Transverse colon (tissue), 4 donors: Measurements from ENCODE around the gene SNN. TPM values are rescaled to one million over a fixed set of nuclear protein-coding genes. Genes with fewer than 3 reads are reported as not detected.
A peak's percentile ranks its signal among the peaks of the same experiment; 100 is the strongest.

Experiments used
- DNase-seq: peaks from one replicate; pipeline ENCODE4 v3.0.0-alpha.2; 2019
- H3K27ac ChIP-seq, 4 donors: fragments of 200-600 bp; sonication (generic); 2 replicates each; pipeline ENCODE4 v1.5.1; 2016 to 2018; ENCODE audit warnings: inconsistent platforms in 4 of 4
- H3K27me3 ChIP-seq: fragments of 200-600 bp; sonication (generic); 2 replicates; pipeline ENCODE4 v1.5.1; 2017; ENCODE audit warnings: inconsistent platforms
- H3K36me3 ChIP-seq, 4 donors: fragments of 200-600 bp; sonication (generic); 2 replicates each; pipeline ENCODE4 v1.5.1; 2017 to 2019; ENCODE audit warnings: inconsistent platforms in 4 of 4
- H3K4me1 ChIP-seq, 4 donors: fragments of 200-600 bp; sonication (generic); 2 replicates each; pipeline ENCODE4 v1.5.1; 2017 to 2020; ENCODE audit warnings: inconsistent platforms in 4 of 4
- H3K4me3 ChIP-seq, 4 donors: fragments of 200-600 bp; sonication (generic); 1 replicate in 1 of 4; 2 replicates in 3 of 4; pipeline versions ENCODE4 v1.5.1 to v1.6.1; 2017 to 2019; ENCODE audit warnings: inconsistent platforms in 4 of 4
- H3K9me3 ChIP-seq, 2 donors: fragments of 200-600 bp; sonication (generic); 2 replicates each; pipeline ENCODE4 v1.5.1; 2017 to 2019; ENCODE audit warnings: inconsistent platforms in 2 of 2
- CTCF ChIP-seq, 5 experiments: fragments of 200-600 bp in 3 of 5; fragments of 450-650 bp in 2 of 5; sonication (generic) in 3 of 5; IDR thresholded peaks; 1 replicate in 2 of 5; 2 replicates in 3 of 5; pipeline ENCODE4 v1.5.1; 2016 to 2017; ENCODE audit warnings: antibody characterized with exemption in 5 of 5, inconsistent platforms in 3 of 5, mild to moderate bottlenecking in 2 of 5, moderate library complexity in 1 of 5
- EP300 ChIP-seq: sonication (generic); formaldehyde crosslinking; IDR thresholded peaks from one replicate; pipeline ENCODE4 v1.6.1; 2017; ENCODE audit warnings: antibody characterized with exemption, low read depth
- POLR2A ChIP-seq: fragments of 450-650 bp; IDR thresholded peaks from one replicate; pipeline ENCODE4 v1.6.1; 2016; ENCODE audit warnings: antibody characterized with exemption, mild to moderate bottlenecking, moderate library complexity
- POLR2AphosphoS5 ChIP-seq, 3 donors: sonication (generic); formaldehyde crosslinking; IDR thresholded peaks; one replicate each; pipeline ENCODE4 v1.6.1; 2016; ENCODE audit warnings: antibody characterized with exemption in 3 of 3
- WGBS, 2 donors: methylation state at CpG; one replicate each; pipeline ENCODE4 v1.1.5; 2018; ENCODE audit warnings: low coverage in 1 of 2; 5-methylcytosine and 5-hydroxymethylcytosine counted together
- in situ Hi-C, 4 donors: fragments of 200-750 bp; cut with MboI; loops; one replicate each; pipeline versions ENCODE4 v1.15.0 to v1.15.1; 2017; ENCODE audit warnings: low sequenced_read_pairs in 3 of 4, low pct_ligation_motif_present in 1 of 4, low pct_unique_long_range_greater_than_20kb in 1 of 4
- intact Hi-C: fragments of 100-400 bp; cut with DNase I; formaldehyde crosslinking; loops from one replicate; pipeline ENCODE4 v1.15.1; 2023; ENCODE audit warnings: low total_unique reads
- total RNA-seq, 4 donors: library from RNA; depleted of rRNA; stranded (reverse); fragments of >200 nt; gene quantifications; one replicate each; pipeline ENCODE4 v1.1.0, GENCODE V29; 2016

The SNN gene
- total RNA-seq, 4 donors from 2014 or later: 4.9 to 12.3 (median 8.6) TPM

GRCh38 chr16:11683145-11683544 is 14.9 kb downstream of the SNN start:
- no peak for DNase-seq
- H3K4me1 ChIP-seq: peaks cover 15 to 37% (median 22%) of the 10 kb centered on the region in 4 donors
- no peak overlapping the region for H3K4me3 ChIP-seq
- peaks cover 0 to 56% (median 16%) of the 10 kb centered on the region in 4 donors for H3K36me3 ChIP-seq
- no peaks in the 10 kb centered on the region for H3K27me3 ChIP-seq
- H3K9me3 ChIP-seq: no peaks in the 10 kb centered on the region
- intact Hi-C loops: no loop called here
- peak overlapping the region; percentile 54 to 72 (median 58) for H3K27ac ChIP-seq
- in situ Hi-C loops: no loop called here
- TF ChIP-seq CTCF (IDR thresholded peaks at IDR 0.05): no peak
- no peak for TF ChIP-seq POLR2AphosphoS5 (IDR thresholded peaks at IDR 0.05)
- TF ChIP-seq EP300: no peak
- TF ChIP-seq POLR2A: no peak
- 81 to 88% methylated on average over 8 to 11 of the region's 11 CpGs for WGBS, 2 donors

DNA sequence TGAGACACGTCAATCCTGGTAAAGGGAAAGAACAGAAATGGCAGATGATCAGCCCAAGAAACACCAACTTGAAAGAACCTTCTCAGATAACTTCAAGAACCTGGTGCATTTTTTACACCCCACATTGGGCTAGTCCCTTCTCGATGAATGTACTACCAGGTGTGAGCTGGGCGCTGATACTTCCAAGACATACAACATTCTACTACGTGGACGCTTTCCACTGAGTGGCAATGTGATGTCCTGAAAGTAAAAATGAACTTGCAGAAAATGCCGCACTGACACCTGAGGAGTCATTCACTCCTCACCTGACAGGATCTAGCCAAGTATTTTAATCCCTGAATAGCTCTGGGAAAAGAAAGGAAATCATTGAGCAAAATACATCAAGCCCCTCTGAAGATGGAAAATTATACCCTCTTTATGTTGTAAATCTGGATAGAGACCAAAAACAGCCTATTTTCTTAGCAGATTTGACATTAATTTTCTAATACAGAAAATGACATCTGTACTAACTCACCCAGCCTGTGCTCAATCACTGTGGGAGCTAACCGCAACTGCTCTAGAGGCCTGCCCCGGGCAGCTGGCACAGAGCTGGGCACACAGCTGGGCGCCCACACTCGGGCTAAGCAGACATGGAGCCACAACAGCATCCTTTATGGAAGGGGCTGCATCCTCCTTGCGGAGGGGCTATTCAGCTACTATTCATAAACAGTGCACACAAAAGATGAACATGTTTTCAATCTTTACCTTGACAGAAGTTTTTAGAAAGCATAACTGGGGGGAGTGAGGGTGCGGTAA is 16.2 kb downstream of the SNN start:
- Histone ChIP-seq H3K27me3 (no peaks in the 10 kb centered on the region), H3K36me3 (peaks cover 0 to 52% (median 17%) of the 10 kb centered on the region in 4 donors), H3K4me3 (no peak overlapping the region), H3K27ac (no peak overlapping the region), H3K4me1 (peaks cover 15 to 32% (median 27%) of the 10 kb centered on the region in 4 donors), H3K9me3 (no peaks in the 10 kb centered on the region)
- no peak for DNase-seq
- in situ Hi-C loops: no loop called here
- intact Hi-C loops: no loop called here
- WGBS, 2 donors: 86 to 95% methylated on average over 5 to 12 of the region's 12 CpGs
- TF ChIP-seq POLR2AphosphoS5 (IDR thresholded peaks at IDR 0.05) (no peak), CTCF (IDR thresholded peaks at IDR 0.05) (no peak), EP300 (no peak)

- no peak overlapping the region for H3K4me3 ChIP-seq
- H3K27me3 ChIP-seq: no peaks in the 10 kb centered on the region
- peak overlapping the region; percentile 6 to 51 (median 27) for H3K27ac ChIP-seq
- H3K36me3 ChIP-seq: peaks cover 0 to 50% (median 21%) of the 10 kb centered on the region in 4 donors
- peaks cover 24 to 33% (median 26%) of the 10 kb centered on the region in 4 donors for H3K4me1 ChIP-seq
- DNase-seq: no peak
- TF ChIP-seq POLR2AphosphoS5 (IDR thresholded peaks at IDR 0.05) (no peak), POLR2A (no peak), CTCF (IDR thresholded peaks at IDR 0.05) (no peak), EP300 (no peak)
- intact Hi-C loops: no loop called here
- in situ Hi-C loops: no loop called here
- no peaks in the 10 kb centered on the region for H3K9me3 ChIP-seq
- WGBS, 2 donors: 54 to 81% methylated on average over 1 to 9 of the region's 9 CpGs
These were observed 17.8 kb downstream of the SNN start for GRCh38 chr16:11685844-11686618.

DNA sequence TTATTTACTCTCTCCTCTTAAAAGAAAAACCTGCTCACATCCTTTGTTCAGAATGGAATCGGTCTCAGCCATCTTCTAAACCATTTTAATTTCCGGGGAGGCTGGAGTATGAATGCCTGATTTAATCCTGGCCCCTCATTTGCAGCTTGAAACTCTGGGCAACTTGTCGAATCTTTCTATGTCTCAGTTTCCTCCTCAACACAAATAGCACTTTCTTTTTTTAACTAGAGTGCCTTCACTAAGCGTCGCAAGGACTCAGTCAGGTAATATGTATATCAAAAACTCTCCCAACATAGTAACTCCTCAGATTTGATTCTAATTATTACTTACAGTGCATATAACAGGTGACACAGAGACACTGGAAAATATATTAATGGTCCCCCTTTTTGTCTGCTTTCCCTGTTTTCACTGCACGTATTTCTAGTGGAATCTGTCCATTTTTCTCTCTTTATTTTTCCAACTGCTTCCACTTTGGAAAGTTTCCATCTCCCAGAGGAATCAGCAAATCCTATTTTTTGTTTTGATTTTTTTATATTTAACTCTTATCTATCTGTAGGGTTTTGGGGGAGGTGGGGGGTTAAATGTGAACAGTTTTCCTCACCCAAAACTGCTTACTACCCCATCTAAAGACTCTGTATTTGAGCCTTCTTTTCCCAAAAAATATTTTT is 18.6 kb downstream of the SNN start:
- WGBS, 2 donors: 62 to 72% methylated on average over 5 to 6 of the region's 6 CpGs
- Histone ChIP-seq H3K4me1 (peaks cover 18 to 25% (median 22%) of the 10 kb centered on the region in 4 donors), H3K36me3 (peaks cover 0 to 58% (median 25%) of the 10 kb centered on the region in 4 donors), H3K4me3 (no peak overlapping the region), H3K9me3 (no peaks in the 10 kb centered on the region), H3K27ac (peak overlapping the region; percentile 6 to 51 (median 27)), H3K27me3 (no peaks in the 10 kb centered on the region)
- no peak for TF ChIP-seq POLR2AphosphoS5 (IDR thresholded peaks at IDR 0.05)
- no peak for TF ChIP-seq EP300
- no peak for TF ChIP-seq POLR2A
- no peak for TF ChIP-seq CTCF (IDR thresholded peaks at IDR 0.05)
- in situ Hi-C loops (no loop called here), intact Hi-C loops (no loop called here)
- DNase-seq: no peak
